Fibroblast of villous mesenchyme (primary cell): Measurements from ENCODE around the gene MICU1. TPM values are rescaled to one million over a fixed set of nuclear protein-coding genes. Genes with fewer than 3 reads are reported as not detected.
A peak's percentile ranks its signal among the peaks of the same experiment; 100 is the strongest.

Experiments used
- DNase-seq: peaks from one replicate; pipeline ENCODE4 v3.0.0-alpha.2; 2010; ENCODE audit warnings: low read depth
- H3K4me3 ChIP-seq: 2 replicates; pipeline ENCODE4 v1.5.1; 2011; ENCODE audit warnings: low read depth, mild to moderate bottlenecking, low read length
- total RNA-seq: library from RNA; depleted of rRNA; stranded (reverse); fragments of >200 nt; gene quantifications from 2 replicates; pipeline ENCODE4 v1.2.3, GENCODE V29; 2012
- TF ChIP-seq, protein P1 (sequence below): IDR thresholded peaks from 2 replicates; pipeline ENCODE4 v1.5.1; 2012; ENCODE audit warnings: low read depth, mild to moderate bottlenecking, low read length; ENCODE audit not compliant: insufficient read depth

MICU1 gene
- total RNA-seq, 1 donor = 44.0 TPM

DNA sequence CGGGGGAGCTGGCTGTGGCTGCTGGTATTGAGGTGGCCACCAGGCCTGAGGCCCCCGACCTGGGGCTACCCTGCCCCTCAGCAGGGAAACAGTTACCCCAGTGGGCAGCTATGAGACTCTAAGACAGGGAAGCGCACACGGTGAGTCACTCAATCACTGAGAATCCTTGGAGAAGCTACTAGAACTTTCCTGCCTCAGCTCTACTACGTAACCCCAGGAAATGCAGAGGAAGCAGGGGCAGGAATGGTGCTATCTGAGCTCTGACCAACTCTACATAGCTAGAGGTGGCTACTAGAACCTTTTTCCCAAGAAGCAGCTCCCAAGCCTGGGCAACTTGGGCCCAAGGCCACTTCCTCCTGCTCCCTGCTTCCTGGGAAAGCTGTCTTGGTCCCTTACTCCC is 283.0 kb downstream of the MICU1 start:
- no peak for DNase-seq
- TF ChIP-seq, protein P1, sequence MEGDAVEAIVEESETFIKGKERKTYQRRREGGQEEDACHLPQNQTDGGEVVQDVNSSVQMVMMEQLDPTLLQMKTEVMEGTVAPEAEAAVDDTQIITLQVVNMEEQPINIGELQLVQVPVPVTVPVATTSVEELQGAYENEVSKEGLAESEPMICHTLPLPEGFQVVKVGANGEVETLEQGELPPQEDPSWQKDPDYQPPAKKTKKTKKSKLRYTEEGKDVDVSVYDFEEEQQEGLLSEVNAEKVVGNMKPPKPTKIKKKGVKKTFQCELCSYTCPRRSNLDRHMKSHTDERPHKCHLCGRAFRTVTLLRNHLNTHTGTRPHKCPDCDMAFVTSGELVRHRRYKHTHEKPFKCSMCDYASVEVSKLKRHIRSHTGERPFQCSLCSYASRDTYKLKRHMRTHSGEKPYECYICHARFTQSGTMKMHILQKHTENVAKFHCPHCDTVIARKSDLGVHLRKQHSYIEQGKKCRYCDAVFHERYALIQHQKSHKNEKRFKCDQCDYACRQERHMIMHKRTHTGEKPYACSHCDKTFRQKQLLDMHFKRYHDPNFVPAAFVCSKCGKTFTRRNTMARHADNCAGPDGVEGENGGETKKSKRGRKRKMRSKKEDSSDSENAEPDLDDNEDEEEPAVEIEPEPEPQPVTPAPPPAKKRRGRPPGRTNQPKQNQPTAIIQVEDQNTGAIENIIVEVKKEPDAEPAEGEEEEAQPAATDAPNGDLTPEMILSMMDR = no peak
- no peak overlapping the region for H3K4me3 ChIP-seq

DNA sequence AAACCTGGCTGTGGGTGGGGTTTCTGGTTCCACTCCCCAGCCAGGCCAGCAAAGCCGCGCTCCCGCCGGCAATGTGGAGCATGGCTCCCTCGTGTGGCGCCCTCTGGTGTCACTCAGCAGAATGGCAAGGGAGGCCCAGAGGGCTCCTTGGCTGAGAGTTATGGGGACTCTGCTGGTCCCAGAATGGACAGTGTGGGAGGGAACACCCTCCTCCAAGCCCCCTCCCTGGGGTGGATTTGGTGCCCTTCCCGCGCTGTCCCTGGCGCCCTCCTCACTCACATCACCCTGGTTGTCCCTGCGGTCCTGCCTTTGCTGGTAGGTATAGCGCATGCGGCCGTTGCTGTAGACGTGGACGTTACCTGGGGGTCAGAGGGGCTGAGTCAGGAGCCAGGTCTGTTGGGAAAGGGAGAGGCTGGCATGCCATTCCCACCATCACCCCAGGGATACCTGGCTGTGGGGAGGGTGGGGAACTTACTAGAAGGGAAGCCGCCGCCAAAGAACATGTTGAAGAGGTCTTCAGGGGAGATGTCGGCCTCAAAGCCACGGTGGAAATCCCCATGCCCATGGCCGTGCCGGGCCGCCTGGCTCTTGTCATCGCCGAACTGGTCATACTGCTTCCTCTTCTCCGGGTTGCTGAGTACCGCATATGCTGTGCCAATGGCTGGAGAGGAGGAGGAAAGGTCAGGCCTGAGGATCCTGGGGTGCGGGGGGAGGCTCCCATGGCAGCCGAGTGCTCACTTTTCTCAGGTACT is 285.2 kb downstream of the MICU1 start:
- TF ChIP-seq, protein P1 = peak; percentile 98
- peak; percentile 47 for DNase-seq
- no peak overlapping the region for H3K4me3 ChIP-seq

DNA sequence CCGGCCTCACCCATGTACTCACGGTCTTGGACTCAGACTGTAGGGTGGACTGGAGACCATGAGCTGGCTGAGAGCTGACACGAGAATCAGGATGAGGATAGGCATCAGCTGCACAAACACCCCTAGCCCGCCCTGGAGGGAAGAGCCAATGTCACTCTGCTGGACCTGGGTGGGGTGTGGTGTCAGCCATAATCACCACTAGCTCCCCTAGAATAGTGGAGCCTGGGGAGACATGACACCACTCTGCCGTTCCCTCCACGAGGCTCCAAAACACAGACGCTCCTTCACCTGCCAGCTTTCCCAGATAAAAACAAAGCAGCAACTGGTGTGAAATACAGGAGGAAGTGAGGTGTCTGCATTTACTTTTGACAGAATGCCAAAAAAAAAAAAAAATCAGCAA is 287.7 kb downstream of the MICU1 start:
- H3K4me3 ChIP-seq = no peak overlapping the region
- TF ChIP-seq, protein P1 = no peak
- DNase-seq = no peak

DNA sequence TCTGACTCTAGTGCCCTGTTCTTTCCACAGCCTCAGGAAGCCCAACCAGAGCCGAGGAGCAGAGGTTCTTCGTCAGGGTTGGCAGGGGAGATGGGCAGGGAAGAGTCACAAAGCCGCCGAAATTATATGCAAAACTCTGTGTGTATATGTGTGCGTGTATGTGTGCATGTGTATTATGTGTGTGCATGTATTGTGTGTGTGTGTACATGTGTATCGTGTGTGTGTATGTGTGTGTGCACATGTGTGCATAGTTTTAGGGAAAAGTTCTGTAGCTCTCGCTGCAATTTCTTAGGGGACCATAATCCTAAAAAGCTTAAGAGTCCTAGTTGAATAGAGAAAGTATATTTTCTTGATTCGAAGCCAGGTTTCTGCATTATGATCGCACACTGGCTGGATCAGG is 288.2 kb downstream of the MICU1 start:
- no peak overlapping the region for H3K4me3 ChIP-seq
- TF ChIP-seq, protein P1 = no peak
- no peak for DNase-seq

DNA sequence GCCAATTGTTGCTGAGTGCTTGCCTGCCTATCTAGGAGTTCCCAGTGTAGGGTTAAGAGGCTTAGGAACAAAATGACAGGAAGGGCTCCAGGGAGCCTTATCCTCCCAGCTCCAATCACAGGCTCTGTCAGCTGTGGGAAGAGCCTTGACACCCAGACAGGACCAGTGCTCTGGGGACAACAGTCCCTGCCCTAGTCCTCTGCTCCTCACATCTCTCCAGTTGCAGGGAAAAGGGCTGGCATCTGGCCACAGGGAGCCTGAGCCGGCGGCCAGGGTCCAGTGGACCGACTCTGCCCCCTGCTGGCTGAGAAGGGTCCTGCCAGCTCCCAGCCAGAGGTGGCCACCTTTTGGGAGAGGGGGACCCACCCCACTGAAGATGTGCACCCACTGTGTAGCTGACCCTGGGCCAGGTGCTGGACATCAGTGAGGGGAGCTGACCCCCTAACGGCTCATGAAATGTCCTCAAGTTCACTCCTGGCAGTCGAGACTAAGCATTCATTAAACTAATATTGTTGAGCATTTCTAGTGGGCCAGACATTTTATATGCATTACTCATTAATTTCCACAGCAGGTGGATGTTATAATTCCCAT is 288.7 kb downstream of the MICU1 start:
- TF ChIP-seq, protein P1 = peak; percentile 97
- peak; percentile 76 for DNase-seq
- no peak overlapping the region for H3K4me3 ChIP-seq

DNA sequence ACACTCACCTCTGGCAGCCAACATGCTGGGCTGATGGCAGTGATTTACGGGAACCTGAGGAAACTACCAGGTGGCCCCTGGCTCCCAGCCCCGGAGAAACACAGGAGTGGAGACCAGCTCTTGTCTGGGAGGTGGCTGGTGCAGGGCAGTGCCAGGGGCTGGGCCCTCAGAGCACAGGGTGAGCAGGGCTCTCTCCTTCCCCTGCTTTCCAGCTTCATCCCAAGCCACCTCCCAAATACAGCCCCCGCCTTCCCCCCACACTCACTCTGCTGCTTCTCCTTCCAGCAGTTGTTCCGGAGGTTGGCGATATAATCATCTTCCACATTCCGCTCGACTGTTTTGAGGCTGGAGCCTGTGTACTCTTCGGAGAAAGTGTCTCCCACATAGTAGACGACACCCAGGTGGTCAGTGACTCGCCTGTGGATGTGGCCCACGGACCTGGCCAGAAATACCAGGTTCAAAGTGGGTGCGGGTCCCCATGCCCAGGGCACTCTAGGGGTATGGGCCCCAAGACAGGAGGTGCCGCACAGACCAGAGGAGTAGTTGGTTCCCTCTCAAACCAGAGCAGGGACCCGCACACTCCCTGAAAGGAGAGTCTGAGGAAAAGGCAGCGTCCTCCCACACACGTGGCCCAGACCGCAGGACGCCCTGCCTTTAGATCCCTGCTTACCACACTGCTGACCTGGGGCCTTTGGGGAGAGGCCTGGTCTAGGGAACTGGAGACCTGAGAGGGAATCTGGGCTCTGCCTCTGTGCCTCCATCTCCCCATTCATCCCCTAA is 289.4 kb downstream of the MICU1 start:
- TF ChIP-seq, protein P1 = no peak
- DNase-seq = peak; percentile 64
- peak overlapping the region; percentile 3 for H3K4me3 ChIP-seq
